Femur (tissue), 1 donor: Measurements from ENCODE around the gene OSTM1.
"Not testable (repeated sequence)": the region's sequence is repeated elsewhere in the genome, so short reads cannot be mapped to it uniquely, and the experiment has no call there.

Experiments
- DNase-seq: peaks from one replicate; pipeline ENCODE4 v3.0.0-alpha.2; 2017

OSTM1 gene

GRCh38 chr6:108016283-108016682, 58.3 kb downstream of the OSTM1 start:
- DNase-seq, result not testable (repeated sequence)

GRCh38 chr6:108013787-108014439, 60.6 kb downstream of the OSTM1 start:
- no peak for DNase-seq

- no peak for DNase-seq
Observed at GRCh38 chr6:108009894-108010293, 64.6 kb downstream of the OSTM1 start.

- not testable (repeated sequence) for DNase-seq
Observed at GRCh38 chr6:108009258-108009657, 65.3 kb downstream of the OSTM1 start.

GRCh38 chr6:108008363-108008762, 66.2 kb downstream of the OSTM1 start:
- DNase-seq, result no peak

- no peak for DNase-seq
Observed at GRCh38 chr6:108005961-108006360, 68.6 kb downstream of the OSTM1 start.

- DNase-seq, result no peak
Observed at GRCh38 chr6:108004861-108005260, 69.7 kb downstream of the OSTM1 start.

- DNase-seq, result peak; percentile 22
Observed at GRCh38 chr6:108002365-108003221, 71.9 kb downstream of the OSTM1 start.

GRCh38 chr6:108001696-108002231, 72.8 kb downstream of the OSTM1 start:
- no peak for DNase-seq

- DNase-seq, result not testable (repeated sequence)
Observed at GRCh38 chr6:108000259-108000658, 74.3 kb downstream of the OSTM1 start.

GRCh38 chr6:107999341-107999740, 75.2 kb downstream of the OSTM1 start:
- DNase-seq, result no peak

- no peak for DNase-seq
Observed at GRCh38 chr6:107991772-107992550, 82.6 kb downstream of the OSTM1 start.
